ENCODE results near the gene NLRC3. TPM values are rescaled to one million over a fixed set of nuclear protein-coding genes. Genes with fewer than 3 reads are reported as not detected.
A peak's percentile ranks its signal among the peaks of the same experiment; 100 is the strongest.

Gene NLRC3
- total RNA-seq (35.7 and 39.6 TPM in 2 replicates), polyA plus RNA-seq (28.8 and 29.3 TPM in 2 replicates), polyA minus RNA-seq (52.3 and 63.3 TPM in 2 replicates)
- total RNA-seq (2013): 31.0 TPM

GRCh38 chr16:3577302-3577752, at the start of gene NLRC3:
Gene NLRC3, minus strand, starts transcription at chr16:3577403. Its CDS starts 12,367 bp downstream, at chr16:3565036.
- no peaks in the 10 kb centered on the region for H3K27me3 ChIP-seq (replicated peaks in 1 of 4; ENCODE audit: control extremely low read depth in 1 of 4, control insufficient read depth in 3 of 4, insufficient read depth in 4 of 4, low read length in 3 of 4)
- H3K9ac ChIP-seq (ENCODE audit: low read length): peak within 1 kb of the TSS; percentile 96
- WGBS (ENCODE audit: insufficient coverage): under 1% methylated on average over 10 of the region's 18 CpGs
- peak within 1 kb of the TSS; percentile 63 to 93 (median 79) for H3K4me3 ChIP-seq (ENCODE audit: control extremely low read depth in 1 of 5, extremely low read depth in 1 of 5, insufficient read depth in 1 of 5, low read depth in 2 of 5, low read length in 4 of 5)
- peak; percentile 54 for DNase-seq
- peak; percentile 23 for ATAC-seq (ENCODE audit: low read depth)
- H2AFZ ChIP-seq (ENCODE audit: insufficient read depth, low read depth, low read length, poor library complexity, severe bottlenecking): peak within 1 kb of the TSS; percentile 92
- H3K27ac Mint-ChIP-seq: peak within 1 kb of the TSS; percentile 97
- intact Hi-C loops (cut with micrococcal nuclease): loop anchor here (1.0 kb wide), 1 partner anchor 34 kb away; the partner anchor contains the start of gene SLX4
- H3K36me3 ChIP-seq (replicated peaks in 1 of 2; ENCODE audit: control extremely low read depth in 1 of 2, control insufficient read depth in 1 of 2, extremely low read depth in 1 of 2, insufficient read depth in 2 of 2, low read length in 1 of 2): peaks cover 0 to 9% of the 10 kb centered on the region in 2 experiments
- no peaks in the 10 kb centered on the region for H3K9me3 Mint-ChIP-seq (ENCODE audit: insufficient read depth)
- H4K20me1 ChIP-seq (ENCODE audit: control insufficient read depth, insufficient read depth, low read length, poor library complexity, severe bottlenecking): peaks cover 28% of the 10 kb centered on the region
- peak within 1 kb of the TSS; percentile 97 for H3K4me2 ChIP-seq (replicated peaks; ENCODE audit: low read depth, low read length, poor library complexity, severe bottlenecking)
- ChIA-PET POLR2A (interaction anchor here (0.6 kb wide), 1 partner anchor 148 kb away, joined by 10 read pairs; no protein-coding TSS in a partner anchor), CTCF (no interaction called here)
- no peaks in the 10 kb centered on the region for H3K27me3 Mint-ChIP-seq
- peaks cover 59% of the 10 kb centered on the region for H3K4me1 Mint-ChIP-seq
- peak within 1 kb of the TSS; percentile 96 for H3K4me3 Mint-ChIP-seq
- H3K27ac ChIP-seq (ENCODE audit: low read length in 2 of 2): peak within 1 kb of the TSS; percentile 71 to 89
- H3K79me2 ChIP-seq (ENCODE audit: control insufficient read depth, insufficient read depth, low read length): peaks cover 51% of the 10 kb centered on the region
- no peaks in the 10 kb centered on the region for H3K9me3 ChIP-seq (ENCODE audit: control extremely low read depth in 1 of 3, control insufficient read depth in 2 of 3, insufficient read depth in 1 of 3, low read length in 2 of 3)
- peaks cover 45 to 57% of the 10 kb centered on the region in 2 donors for H3K4me1 ChIP-seq (ENCODE audit: control insufficient read depth in 2 of 2, insufficient read depth in 2 of 2, low read length in 2 of 2)
- TF ChIP-seq EZH2 (IDR thresholded peaks at IDR 0.05; ENCODE audit: borderline replicate concordance, insufficient read depth, low read depth, low read length, poor library complexity, severe bottlenecking) (no peak), CTCF (IDR thresholded peaks at IDR 0.05) (no peak)
